ENCODE data around the gene KCNQ5. TPM values are rescaled to one million over a fixed set of nuclear protein-coding genes. Genes with fewer than 3 reads are reported as not detected.

The KCNQ5 gene
- polyA plus RNA-seq, 3 donors: not detected

DNA sequence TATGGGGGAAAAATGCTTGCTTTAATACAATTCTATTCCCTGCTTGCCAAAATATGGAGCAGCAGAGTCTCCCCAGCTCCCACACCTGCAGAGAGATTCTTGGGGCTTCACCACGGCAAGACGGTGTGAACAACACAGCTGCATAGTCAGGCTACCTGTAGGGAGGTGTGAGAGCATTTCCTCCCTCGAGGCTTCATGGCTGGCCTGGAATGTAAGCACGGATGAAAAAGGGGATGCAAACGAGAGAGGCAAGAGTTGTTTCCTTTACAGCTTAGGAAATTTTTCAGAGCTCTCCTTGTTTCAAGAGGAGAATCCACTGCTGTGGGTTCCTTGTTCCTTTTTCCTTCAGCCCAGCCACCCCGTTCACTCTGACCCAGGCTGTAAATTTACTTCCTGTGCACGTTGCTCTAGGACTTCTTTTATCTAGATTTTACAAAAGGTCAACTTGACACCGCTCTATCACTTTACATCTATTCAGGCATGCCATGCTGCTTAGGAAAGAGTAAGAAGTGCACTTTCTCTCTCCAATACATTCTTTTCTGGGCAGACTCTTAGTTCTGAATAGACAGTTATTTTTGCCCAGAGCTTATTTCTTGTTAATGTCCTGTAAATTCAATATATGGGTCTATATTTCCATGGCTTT is 406.4 kb downstream of the KCNQ5 start:
- Histone ChIP-seq H2AFZ (ENCODE audit: insufficient read depth, low read depth, low read length, poor library complexity, severe bottlenecking) (peak overlapping the region; percentile 2), H3K79me2 (ENCODE audit: insufficient read depth, low read length) (no peaks in the 10 kb centered on the region), H3K9ac (ENCODE audit: insufficient read depth, low read length, poor library complexity, severe bottlenecking) (no peak overlapping the region), H3K4me2 (replicated peaks; ENCODE audit: extremely low read depth, low read length, poor library complexity, severe bottlenecking) (no peak overlapping the region), H3K9me3 (replicated peaks in 1 of 2; ENCODE audit: control insufficient read depth in 1 of 2, insufficient read depth in 1 of 2, low read length in 2 of 2) (no peaks in the 10 kb centered on the region), H3K4me1 (ENCODE audit: control insufficient read depth in 1 of 2, insufficient read depth in 2 of 2, low read length in 2 of 2) (no peaks in the 10 kb centered on the region), H3K27ac (ENCODE audit: low read depth in 1 of 2, low read length in 2 of 2) (no peak overlapping the region), H3K4me3 (replicated peaks in 1 of 3; ENCODE audit: low read depth in 2 of 3, low read length in 3 of 3) (no peak overlapping the region), H3K27me3 (ENCODE audit: control insufficient read depth in 2 of 2, insufficient read depth in 2 of 2, low read length in 2 of 2) (no peaks in the 10 kb centered on the region), H3K36me3 (replicated peaks in 1 of 2; ENCODE audit: control insufficient read depth in 1 of 2, insufficient read depth in 2 of 2, low read length in 2 of 2) (no peaks in the 10 kb centered on the region), H4K20me1 (ENCODE audit: insufficient read depth, low read length) (no peaks in the 10 kb centered on the region)
- no peak for DNase-seq
- Mint-ChIP-seq H3K36me3 (no peaks in the 10 kb centered on the region), H3K27ac (no peak overlapping the region), H3K27me3 (ENCODE audit: low read depth in 3 of 3) (no peaks in the 10 kb centered on the region), H3K4me1 (peaks cover 18% of the 10 kb centered on the region), H3K9me3 (no peaks in the 10 kb centered on the region), H3K4me3 (peak overlapping the region in 1 of 2 donors; percentile 71)
- WGBS (ENCODE audit: insufficient coverage): 40% methylated on average over 3 of the region's 8 CpGs
- intact Hi-C loops (cut with micrococcal nuclease): no loop called here
- TF ChIP-seq, protein P1, sequence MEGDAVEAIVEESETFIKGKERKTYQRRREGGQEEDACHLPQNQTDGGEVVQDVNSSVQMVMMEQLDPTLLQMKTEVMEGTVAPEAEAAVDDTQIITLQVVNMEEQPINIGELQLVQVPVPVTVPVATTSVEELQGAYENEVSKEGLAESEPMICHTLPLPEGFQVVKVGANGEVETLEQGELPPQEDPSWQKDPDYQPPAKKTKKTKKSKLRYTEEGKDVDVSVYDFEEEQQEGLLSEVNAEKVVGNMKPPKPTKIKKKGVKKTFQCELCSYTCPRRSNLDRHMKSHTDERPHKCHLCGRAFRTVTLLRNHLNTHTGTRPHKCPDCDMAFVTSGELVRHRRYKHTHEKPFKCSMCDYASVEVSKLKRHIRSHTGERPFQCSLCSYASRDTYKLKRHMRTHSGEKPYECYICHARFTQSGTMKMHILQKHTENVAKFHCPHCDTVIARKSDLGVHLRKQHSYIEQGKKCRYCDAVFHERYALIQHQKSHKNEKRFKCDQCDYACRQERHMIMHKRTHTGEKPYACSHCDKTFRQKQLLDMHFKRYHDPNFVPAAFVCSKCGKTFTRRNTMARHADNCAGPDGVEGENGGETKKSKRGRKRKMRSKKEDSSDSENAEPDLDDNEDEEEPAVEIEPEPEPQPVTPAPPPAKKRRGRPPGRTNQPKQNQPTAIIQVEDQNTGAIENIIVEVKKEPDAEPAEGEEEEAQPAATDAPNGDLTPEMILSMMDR (IDR thresholded peaks at IDR 0.05): no peak

GRCh38 chr6:73028893-73029450 is 407.1 kb downstream of the KCNQ5 start:
- Histone ChIP-seq H3K4me2 (replicated peaks; ENCODE audit: extremely low read depth, low read length, poor library complexity, severe bottlenecking) (no peak overlapping the region), H3K27me3 (ENCODE audit: control insufficient read depth in 2 of 2, insufficient read depth in 2 of 2, low read length in 2 of 2) (no peaks in the 10 kb centered on the region), H3K9me3 (replicated peaks in 1 of 2; ENCODE audit: control insufficient read depth in 1 of 2, insufficient read depth in 1 of 2, low read length in 2 of 2) (no peaks in the 10 kb centered on the region), H3K27ac (ENCODE audit: low read depth in 1 of 2, low read length in 2 of 2) (no peak overlapping the region), H3K79me2 (ENCODE audit: insufficient read depth, low read length) (no peaks in the 10 kb centered on the region), H2AFZ (ENCODE audit: insufficient read depth, low read depth, low read length, poor library complexity, severe bottlenecking) (no peak overlapping the region), H4K20me1 (ENCODE audit: insufficient read depth, low read length) (no peaks in the 10 kb centered on the region), H3K4me3 (replicated peaks in 1 of 3; ENCODE audit: low read depth in 2 of 3, low read length in 3 of 3) (no peak overlapping the region), H3K36me3 (replicated peaks in 1 of 2; ENCODE audit: control insufficient read depth in 1 of 2, insufficient read depth in 2 of 2, low read length in 2 of 2) (no peaks in the 10 kb centered on the region), H3K9ac (ENCODE audit: insufficient read depth, low read length, poor library complexity, severe bottlenecking) (no peak overlapping the region), H3K4me1 (ENCODE audit: control insufficient read depth in 1 of 2, insufficient read depth in 2 of 2, low read length in 2 of 2) (no peaks in the 10 kb centered on the region)
- Mint-ChIP-seq H3K4me3 (no peak overlapping the region), H3K36me3 (no peaks in the 10 kb centered on the region), H3K27ac (no peak overlapping the region), H3K27me3 (ENCODE audit: low read depth in 3 of 3) (no peaks in the 10 kb centered on the region), H3K4me1 (peaks cover 18% of the 10 kb centered on the region), H3K9me3 (no peaks in the 10 kb centered on the region)
- WGBS (ENCODE audit: insufficient coverage): no CpG with 5 or more reads among the region's 2 CpGs
- intact Hi-C loops (cut with micrococcal nuclease): no loop called here
- no peak for DNase-seq
- TF ChIP-seq, protein P1 (IDR thresholded peaks at IDR 0.05): no peak

Measured in CD14-positive monocyte (primary cell).